ENCODE data around the gene SMYD5.

DNA sequence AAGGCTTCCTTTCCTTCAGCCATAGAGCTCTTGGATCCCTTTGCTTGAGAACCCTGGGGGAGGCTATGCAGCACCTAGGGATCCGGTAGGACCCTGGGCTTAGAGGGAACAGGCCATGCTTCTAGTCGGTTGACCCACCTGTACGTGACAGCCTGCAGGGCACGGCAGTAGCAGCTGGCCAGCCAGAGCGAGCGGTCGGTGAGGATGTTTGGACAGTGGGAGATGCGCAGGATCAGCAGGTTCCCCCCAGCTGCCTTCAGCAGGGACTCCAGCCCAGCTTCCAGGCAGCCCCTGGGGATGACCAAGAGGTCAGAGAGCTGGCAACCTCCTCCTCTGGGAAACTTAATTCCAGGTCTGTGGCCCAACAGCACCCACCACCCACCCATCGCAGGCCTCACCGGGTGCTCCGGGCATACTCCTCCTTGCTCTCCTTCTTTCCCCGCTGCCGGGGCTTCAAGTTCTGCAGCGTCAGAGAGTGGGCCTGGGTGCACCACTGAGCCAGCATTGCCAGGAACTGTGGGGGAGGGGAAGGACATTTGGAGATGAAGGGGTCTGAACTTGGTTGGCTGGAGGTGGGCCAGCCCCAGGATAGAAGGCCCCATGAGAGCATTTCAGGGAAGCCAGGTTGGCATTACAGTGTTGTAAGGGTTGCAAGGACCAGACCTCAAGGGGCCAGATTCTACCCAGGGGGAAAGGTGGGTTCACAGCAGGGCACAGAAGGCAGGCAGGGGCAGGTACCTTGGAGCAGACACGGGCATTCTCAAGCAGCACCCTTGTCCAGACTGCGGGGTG is 49.7 kb downstream of the SMYD5 start:
- TF ChIP-seq, protein P1, sequence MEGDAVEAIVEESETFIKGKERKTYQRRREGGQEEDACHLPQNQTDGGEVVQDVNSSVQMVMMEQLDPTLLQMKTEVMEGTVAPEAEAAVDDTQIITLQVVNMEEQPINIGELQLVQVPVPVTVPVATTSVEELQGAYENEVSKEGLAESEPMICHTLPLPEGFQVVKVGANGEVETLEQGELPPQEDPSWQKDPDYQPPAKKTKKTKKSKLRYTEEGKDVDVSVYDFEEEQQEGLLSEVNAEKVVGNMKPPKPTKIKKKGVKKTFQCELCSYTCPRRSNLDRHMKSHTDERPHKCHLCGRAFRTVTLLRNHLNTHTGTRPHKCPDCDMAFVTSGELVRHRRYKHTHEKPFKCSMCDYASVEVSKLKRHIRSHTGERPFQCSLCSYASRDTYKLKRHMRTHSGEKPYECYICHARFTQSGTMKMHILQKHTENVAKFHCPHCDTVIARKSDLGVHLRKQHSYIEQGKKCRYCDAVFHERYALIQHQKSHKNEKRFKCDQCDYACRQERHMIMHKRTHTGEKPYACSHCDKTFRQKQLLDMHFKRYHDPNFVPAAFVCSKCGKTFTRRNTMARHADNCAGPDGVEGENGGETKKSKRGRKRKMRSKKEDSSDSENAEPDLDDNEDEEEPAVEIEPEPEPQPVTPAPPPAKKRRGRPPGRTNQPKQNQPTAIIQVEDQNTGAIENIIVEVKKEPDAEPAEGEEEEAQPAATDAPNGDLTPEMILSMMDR (IDR thresholded peaks at IDR 0.05), result no peak
- TF ChIP-seq POLR2A (IDR thresholded peaks at IDR 0.05), result no peak
